ENCODE measurements around the gene TNS1.

TNS1 gene

DNA sequence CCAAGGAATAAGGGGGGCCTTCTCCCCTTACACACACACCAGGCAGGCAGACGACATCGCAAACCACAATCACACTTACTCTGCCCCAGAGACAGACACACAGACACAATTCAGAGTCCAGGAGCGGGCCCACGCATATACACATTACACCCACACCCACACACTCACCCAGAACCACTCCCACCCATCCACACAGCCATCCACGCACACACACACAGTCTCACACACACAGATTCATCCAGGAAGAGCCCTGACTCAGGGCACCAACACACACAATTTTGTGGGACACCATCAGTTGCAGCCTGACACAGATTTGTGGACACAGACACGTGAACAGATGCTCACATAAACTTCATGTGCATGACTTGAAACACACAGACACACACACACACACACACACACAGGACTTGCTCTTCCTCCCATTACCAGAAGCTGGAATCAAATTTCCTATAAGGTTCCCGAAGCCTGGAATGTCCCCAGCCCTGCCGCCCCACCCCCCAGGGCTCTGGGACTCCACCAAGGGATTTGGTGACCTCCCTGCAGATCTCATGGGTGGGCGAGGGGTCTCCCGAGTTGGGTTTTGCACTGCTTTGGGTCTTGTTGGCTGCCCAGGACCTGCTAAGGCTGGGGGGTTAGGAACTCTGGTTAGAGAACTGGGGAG, 23.5 kb downstream of the TNS1 start:
- DNase-seq, result no peak

DNA sequence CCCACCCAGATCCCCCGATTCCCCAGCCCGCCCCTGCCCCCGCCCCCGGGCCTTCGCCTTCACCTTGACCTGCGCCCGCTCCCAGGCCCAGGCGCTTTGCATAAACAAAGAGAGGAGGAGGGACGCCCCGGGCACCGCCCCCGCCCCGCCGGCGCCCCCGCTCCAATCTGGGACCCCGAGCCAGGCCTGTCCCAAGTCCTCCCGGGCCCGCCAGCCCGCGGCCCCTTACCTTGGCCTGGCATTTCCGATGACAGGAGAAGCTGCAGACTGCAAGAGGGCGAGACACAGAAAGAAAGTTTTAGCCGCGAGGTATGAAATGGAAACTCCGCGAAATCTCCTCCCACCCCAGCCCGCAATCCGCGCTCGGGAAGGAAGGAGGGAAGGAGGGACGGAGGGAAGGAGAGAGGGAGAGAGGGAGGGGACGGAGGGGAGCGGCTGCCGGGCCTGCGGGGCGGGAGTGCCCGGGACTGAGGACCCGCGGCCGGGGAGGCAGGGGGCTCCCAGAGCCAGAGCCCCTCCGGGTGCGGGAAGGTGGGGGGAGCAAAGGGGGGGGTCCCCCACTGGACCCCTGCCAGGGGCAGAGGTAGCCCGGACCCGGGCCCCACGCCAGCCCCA, 24.2 kb downstream of the TNS1 start:
- no peak for DNase-seq

DNA sequence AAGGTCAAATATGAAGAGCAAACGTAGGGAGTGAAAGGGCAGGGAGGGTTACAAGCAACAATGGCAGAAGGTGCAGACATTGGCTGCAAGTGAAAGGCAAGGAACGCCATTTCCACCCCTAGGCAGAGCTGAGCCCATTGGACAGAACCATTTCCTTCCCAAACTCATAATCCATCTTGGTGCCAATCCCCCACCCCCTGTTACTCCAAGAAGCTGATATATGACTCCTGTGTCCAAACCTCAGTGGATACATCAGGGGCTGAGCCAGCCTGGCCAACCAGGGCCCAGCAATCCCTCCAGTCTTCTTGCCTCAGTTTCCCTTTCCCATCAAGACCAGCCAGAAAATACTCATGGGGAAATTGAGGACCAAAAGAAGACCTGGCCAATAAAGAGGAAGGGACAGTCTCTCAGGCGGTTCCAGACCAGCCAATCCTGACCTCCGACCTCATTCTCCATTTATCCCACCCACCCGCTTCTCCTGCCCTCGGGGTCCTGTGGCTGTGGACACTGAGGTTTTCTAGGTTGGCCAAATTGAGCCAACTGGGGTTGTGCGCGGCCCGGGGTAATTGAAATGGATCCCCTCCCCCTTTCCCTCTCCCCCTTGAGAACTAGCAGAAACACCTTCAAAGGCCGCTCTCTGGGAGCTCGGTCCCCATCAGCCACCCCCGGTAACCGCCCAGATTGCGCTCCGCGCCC, 24.8 kb downstream of the TNS1 start:
- no peak for DNase-seq

DNA sequence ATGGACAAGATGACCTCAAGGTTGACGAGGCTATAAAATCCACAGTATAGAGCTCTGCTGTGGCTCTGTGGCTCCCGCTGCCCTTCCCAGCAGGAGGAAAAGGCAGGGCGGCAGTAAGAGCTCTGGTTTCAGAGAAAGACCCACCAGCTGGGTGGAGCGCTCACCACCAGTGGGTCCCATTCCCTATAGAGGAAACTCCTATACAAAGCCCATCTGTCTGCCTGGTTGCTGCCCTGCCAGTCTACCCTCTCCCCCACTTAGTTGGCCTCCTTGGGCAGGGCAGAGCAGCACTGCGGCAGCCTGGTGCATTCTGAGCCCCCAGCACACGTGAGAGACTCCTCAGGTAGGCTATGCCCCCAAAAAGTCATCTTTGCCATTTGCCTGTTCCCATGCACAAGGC, 26.5 kb downstream of the TNS1 start:
- no peak for DNase-seq

DNA sequence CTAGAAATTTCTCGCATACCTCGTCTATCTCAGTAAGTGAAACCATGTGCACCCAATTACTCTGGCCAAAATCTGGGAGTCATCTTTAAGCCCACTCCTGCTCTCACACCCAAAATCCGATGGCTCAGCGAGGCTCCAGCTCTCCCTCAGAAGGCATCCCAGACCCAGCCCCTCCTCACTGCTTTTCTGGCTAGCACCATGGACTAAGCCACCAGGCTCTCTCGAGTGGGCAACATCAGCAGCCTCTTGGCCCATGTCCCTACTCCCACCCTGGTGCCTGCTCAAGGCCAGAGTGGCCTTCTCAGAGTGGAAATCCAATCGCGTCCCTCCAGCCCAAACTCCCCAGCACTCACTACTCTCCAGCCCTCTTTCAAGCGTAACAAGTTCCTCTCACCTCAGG, 27.2 kb downstream of the TNS1 start:
- DNase-seq, result no peak

DNA sequence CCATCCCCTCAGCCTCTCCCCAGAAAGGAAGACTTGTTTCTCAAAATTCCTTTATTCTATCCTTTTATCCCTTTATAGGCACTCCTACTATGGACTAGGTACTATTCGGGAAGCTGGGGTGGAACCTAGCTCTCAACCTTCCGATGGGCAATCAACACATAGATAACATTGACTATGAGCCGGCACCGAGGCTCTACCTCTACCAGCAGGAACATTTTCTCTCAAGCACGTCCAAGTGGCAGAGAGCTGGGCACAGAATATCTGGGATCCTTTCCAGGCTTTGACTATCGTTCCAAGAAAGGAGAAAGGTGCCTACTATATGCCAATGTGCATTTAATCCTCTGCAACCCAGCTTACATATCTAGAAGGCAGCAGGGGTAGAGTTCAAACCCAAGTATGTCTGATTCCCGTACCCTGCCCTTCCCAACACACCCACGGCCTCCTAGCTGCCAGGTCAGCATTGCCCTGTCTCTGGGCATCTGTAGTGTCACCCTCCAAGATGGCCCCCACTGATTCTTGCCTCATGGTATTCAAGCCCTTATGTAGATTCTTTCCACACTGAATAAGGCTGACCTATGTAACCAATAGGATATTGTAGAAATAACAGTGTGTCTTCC, 28.3 kb downstream of the TNS1 start:
- no peak for DNase-seq

DNA sequence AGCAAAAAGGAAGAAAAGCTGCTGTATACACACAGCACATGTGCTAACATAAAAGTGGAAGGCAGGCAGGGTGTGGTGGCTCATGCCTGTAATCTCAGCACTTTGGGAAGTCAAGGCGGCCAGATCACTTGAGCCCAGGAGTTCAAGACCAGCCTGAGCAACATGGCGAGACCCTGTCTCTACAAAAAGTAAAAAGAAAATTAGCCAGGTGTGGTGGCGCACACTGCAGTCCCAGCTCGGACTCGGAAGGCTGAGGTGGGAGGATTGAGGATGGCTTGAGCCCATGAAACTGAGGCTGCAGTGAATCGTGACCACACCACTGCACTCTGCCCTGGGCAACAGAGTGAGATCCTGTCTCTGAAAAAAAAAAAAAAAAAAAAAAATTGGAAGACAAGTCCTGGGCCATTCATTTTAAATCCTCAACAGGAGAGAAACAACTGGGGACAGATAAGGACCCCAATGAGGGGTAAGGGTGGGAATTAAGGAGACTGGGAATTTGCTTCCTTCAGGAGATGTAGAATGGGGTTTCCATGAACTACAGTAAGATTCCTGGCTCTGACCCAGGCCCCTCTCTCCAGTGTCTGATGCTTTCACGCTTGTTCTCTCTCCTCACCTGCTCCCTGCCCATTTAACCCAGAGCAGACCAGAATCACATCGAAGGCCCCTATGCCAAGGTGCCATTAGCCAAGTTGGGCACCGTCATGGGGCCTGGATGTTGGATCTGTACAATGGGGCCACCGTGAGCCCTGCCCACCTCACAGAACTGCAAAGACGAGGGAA, 29.6 kb downstream of the TNS1 start:
- DNase-seq, result no peak

DNA sequence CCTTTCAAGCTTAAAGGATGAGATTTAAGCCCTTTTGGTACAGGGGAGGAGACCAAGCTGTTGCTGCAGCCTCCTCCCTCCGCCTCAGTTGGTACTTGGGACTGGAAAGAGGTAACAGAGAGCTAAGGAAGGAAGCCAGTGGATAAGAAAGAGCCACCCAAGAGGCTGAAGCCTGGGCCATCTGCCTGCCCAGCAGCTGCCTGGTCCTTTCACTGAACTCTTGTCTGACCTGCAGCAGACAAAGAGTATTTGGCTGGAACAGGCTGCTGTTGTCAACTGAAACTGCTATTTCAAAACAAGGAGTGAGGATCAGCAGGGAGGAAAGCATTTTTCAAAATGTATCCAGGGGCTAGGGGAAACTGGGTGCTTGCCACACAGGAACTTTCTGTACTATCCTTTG, 30.3 kb downstream of the TNS1 start:
- DNase-seq, result no peak

DNA sequence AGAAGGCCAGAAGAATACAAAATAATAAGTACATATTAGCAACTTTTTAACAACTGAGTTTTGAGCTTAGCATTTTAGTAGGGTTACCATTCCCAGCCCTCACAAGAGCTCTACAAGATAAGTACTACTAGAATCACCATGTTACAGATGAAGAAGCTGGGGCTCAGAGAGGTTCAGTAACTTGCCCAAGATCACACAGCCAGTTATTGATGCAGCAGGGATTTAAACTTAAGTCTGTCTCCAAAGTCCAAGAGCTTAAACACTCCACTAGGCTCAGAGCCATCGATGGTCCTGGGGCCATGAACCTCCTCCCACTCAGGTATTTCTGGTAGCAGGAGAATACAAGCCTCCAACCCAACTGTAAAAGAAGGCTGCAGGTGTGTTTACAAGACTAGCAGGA, 30.8 kb downstream of the TNS1 start:
- DNase-seq, result no peak

DNA sequence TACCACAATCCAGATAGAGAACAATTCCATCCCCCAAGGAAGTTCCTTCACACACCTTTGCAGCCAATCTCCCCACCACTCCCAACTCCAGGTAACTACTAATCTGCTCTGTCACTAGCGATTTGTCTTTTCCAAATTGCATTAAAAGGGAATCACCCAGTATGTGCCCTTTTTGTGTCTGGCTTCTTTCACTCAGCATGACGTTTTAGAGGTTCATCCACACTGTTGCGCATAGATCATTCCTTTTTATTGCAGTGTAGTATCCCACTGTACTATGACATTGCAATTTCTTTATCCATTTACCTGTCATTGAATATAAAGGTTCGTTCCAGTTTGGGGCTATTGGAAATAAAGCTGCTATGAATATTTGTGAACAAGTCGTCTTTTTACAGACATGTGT, 31.6 kb downstream of the TNS1 start:
- DNase-seq, result no peak

DNA sequence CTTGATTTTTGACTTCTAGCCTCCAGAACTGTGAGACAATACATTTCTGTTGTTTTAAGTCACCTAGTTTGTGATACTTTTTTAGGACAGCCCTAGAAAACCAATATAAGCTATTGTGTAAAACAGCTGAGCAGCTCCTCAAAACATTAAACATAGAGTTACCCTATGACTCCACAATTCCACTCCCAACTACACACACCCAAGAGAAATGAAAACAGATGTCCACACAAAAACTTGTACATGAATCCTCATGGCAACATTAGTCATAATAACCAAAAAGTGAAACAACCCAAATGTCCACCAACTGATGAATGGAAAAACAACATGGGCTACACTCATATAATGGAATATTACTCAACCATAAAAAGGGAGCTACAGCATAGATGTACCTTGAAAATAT, 32.6 kb downstream of the TNS1 start:
- no peak for DNase-seq

DNA sequence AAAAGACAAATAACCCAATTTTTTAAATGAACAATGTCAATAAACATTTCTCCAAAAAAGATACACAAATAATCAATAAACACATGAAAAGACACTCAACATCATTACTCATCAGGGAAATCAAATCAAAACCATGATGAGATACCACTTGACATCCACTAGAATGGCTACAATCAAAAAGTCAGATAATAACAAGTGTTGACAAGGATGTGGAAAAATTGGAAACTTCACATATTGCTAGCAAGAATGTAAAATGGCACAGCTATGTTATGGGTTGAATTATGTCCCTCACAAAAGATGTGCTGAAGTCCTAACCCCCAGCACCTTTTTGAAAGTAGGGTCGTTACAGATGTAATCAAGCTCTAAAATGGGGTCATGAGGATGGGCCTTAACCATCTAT, 33.2 kb downstream of the TNS1 start:
- no peak for DNase-seq

DNA sequence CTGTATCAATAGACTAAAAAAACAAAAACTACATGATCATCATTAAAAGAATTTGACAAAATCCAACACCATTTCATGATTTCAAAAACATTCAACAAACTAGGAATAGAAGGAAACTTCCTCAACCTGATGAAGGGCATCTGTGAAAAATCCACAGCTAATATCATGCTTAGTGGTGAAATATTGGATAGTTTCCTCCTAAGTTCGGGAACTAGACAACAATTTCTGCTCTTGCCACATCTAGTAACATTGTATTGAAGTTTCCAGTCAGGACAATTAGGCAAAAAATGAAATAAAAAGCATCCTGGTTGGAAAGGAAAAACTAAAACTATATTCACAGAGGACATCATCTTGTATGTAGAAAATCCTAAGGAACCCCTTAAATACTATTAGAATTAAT, 34.8 kb downstream of the TNS1 start:
- DNase-seq, result no peak

DNA sequence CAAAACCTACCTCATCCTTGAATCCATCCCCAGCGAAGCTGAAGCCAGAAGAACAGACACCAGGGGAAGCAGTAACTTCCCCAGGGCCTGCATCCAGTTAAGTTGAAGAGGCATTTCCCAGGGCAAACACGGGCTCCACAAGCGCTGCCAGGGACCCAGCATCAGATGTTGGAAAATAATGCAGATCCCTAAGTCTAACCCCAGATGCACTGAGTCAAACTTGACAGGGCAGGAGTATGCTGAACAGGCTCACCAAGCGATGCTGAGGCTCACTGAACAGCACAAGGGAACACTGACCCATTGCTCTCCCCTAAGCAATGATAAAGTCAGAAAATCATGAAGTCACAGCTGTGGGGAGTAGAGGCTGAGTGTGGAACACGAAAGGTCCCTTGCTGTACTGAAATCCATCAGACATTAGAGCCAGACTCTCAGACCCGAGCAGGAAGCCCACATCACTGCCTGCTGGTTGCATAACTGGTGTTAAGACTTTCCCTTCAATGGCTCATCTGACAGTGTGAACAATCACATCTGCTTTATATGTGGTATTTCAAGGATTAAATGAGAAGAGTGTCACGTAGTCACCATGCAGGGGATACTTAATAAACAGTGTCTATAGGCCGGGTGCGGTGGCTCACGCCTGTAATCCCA, 36.2 kb downstream of the TNS1 start:
- no peak for DNase-seq

DNA sequence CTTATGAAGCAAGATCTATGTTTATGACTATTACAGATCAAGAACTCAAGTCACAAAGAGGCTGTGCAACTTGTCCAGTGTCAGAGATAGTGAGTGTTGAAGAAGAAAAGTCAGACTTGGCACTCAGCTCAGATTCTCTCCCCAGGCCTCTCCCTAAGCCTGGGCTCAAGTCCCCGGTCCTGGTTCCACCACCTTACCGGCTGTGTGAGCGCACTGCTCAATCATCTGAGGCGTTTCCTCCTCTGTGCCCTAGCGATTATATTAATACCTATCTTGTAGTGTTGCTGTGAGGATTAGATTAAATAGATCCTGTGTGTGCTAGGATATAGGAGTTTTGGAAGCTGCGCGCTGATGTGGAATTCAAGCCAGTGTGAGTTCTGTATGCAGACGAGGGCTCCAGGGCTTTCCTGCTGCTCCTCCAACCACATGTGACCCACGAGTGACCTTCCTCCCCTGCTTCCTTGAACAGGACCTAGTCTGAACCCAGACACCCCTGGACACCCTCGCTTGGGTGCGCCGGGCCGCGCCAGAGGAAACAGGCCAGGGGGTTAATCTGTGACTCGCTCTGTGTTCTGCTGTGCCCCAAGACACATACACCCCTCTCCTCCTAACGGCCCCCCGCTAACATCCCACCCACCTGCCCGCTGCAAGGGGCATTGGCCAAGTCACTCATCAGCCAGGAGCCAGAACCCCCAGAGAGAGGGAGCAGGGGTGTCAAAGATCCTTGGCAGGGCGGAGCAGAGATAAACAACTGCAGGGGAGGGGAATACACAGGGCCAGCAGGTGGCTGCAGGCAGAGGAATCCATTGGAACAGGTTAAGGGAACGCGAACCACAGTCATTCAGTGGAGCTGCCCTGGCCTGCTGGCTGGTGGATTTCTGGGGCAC, 38.3 kb downstream of the TNS1 start:
- no peak for DNase-seq

DNA sequence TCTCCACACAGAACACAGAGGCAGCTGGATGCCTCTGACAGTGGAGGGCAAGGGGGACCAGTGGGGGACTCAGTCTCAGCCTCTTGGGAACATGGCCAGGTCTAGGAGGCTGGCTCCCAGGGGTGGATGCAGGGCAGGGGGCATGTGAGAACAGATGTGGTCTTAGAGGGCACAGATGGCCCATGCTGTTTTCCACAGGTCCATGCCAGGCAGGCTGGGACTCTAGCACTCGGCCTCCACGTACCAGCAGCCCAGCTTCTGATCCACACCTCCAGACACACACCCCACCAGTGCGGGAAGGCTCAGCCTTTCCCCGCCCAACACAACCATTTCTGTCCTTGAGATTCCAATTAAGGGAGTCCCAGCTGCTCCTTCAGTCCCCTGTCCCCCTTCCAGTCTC, 42.4 kb downstream of the TNS1 start:
- DNase-seq, result no peak

DNA sequence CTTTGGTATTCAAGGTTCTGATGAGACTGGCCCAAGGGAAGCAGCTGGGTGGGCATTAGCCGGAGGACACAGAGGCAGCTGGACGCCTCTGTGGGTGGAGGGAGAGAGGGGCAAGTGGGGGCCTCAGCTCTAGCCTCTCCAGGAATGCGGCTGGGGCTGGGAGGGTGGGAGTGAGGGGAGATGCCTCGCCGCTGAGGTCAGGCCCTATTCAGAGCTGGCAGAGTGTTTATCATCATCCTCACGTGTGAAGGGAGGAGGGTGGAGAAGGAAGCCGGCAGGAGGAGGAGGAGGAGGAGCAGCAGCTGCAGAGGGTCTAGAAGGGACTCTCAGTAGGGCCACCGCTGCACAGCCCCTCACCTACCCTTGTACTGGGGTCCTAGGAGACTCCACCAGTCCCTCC, 43.1 kb downstream of the TNS1 start:
- DNase-seq, result no peak

DNA sequence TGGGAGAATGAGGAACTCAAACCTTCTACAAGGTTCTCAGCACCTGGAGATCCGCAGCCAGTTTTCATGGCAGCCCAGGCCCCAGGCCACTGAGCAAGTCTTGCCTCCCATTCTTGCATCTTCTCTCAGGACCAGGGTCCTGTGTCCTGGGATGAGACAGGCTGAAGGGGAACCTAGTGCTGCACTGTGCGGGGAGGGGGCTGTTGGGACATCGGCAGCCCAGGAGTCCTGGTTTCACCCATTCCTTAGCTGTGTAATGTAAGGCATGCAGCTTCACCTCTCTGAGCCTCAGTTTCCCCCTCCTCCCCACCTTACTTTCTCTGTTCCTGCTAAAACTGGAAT, 43.9 kb downstream of the TNS1 start:
- no peak for DNase-seq

DNA sequence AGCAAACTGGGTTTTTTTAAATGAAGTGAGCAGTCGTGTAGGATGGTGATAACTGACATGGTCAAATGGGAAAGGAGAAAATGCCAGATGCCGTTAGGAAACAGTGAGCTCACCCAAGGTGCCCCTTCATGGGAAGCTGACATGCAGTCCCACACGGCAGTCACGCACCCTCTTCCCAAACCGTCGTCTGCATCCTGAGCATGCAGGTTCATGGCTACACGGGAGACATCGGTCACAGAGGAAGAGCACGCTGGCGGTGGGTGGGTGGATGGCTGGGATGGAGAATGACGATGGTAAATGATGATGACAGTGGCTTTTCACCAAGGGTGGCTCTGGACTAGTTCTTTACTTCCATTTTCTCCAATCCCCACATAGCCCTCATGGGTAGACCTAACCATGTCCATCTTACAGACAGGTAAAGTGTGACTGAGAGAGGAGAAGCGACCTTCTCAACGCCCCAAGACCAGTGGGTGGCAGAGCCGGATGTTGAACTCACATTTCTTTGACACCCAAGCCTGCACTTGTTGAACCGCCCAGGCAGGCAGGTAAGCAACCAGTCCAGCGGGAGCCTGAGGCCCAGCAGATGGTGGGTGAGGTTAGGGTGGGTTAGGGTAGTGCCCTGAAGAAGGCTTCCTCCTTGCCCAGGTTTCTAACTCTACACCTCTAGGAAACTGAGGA, 44.5 kb downstream of the TNS1 start:
- no peak for DNase-seq

DNA sequence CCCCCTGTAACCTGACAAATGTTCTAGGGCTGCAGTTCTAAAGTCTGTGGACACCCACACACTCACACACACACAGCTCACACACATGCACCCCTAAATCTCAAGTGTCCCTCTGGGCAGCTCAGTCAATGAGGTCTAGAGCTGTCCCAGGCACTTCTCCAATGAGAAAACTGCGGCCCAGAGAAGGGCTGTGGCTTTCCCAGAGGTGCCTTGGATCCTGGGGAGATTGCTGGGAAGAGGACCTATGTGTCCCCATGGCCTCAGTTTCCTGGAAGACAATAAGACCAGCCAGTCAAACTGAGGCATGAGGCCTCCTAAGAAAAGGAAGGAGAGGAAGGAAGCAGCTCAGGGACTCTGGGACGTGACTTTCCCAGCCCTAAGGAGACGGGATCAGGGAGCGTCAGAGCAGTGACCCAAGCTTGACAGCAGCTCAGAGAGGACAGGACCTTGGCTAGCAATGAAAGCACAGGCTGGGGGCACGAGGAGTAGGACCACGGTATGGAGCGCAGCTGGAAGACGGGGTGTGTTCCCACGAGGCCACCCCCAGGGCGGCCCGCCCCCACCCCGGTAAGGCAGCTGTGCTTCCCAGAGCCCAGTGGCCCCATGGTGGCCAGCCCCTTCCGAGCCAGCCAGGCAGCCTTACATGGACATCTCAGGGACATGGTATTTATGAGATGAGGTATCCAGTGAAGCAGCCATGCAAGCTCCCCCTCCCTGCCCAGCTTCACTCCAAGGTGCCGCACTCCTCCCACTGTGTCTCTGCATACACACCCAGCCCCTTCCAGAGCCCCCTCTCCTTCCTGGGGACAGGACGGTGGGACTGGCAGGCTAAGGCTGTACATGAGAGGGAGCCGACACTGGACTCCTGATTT, 46.0 kb downstream of the TNS1 start:
- no peak for DNase-seq

All from activated CD4-positive, alpha-beta T cell treated with anti-CD3 and anti-CD28 coated beads, Interleukin-2, amount 50 U/mL, for 16 hours (primary cell).